A549 treated with AZD9567 at 1 μM for 4 hours (cell line): ENCODE results near the gene GOLM1. TPM values are rescaled to one million over a fixed set of nuclear protein-coding genes. Genes with fewer than 3 reads are reported as not detected.

Source experiments
- total RNA-seq: library from RNA; stranded (reverse); fragments of 200-300 nt; extraction: Qiagen RNA extraction; gene quantifications from 5 replicates; pipeline ENCODE4 v1.2.3, GENCODE V29; 2022; ENCODE audit not compliant: insufficient read depth

GOLM1 gene
- total RNA-seq = 103 to 120 TPM (median 109 TPM) in 5 replicates

GRCh38 chr9:86098824-86099700, at the start of gene GOLM1:
TSS of gene GOLM1 (minus strand) at chr9:86099558. CDS start at chr9:86079320, 20,238 bp downstream.

Other genes starting within 250 kb of the GOLM1 start
- gene NAA35, start 158.4 kb downstream of the GOLM1 start, total RNA-seq = 27.2 to 33.6 TPM (median 29.6 TPM) in 5 replicates
- gene C9orf153, start 160.1 kb upstream of the GOLM1 start, total RNA-seq = 0.14 to 0.55 TPM (median 0.26 TPM) in 3 of 5 replicates, not detected in the others
- 45.5 to 65.7 TPM (median 47.5 TPM) in 5 replicates for gene ISCA1, start 183.0 kb upstream of the GOLM1 start, total RNA-seq